ENCODE measurements around the gene DGCR6L.
"Not testable (repeated sequence)": the region's sequence is repeated elsewhere in the genome, so short reads cannot be mapped to it uniquely, and the experiment has no call there.

The DGCR6L gene

DNA sequence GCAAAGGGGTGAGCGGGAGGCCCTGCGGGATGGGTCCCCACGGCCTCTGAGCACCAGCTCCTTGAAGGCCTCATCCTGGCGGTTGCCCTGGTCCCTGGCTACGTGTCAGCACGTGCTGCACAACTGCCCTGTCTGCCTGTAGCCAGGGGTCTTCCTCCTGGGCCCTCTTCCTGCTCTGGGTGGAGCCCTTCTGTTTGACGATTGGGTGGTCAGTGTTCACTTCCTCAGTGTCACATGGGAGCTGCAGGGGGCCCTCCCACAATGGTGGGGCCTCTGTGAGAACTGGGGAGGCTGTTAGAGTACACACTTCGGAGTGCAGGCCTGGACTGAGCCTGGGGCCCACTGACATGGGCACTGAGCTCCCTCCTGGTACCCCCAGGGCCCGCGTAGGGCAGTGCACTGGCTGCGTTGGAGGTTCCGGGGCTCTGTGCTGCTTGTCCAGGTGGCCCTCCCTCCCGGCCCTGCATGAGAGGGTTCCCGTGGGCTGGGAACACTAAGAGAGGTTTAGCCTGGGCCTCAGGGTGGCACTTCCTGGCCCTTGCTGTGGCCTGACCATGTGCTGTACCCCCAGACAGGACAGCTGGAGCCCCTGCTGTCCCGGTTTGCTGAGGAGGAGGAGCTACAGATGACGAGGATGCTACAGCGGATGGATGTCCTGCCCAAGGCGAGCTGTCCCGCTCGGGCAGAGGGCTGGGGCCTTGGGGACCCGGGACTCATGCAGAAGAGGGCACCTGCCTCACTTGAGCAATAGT lies 13.8 kb downstream of the DGCR6L start:
- H3K9me3 ChIP-seq (ENCODE audit: control insufficient read depth in 1 of 2, low read length in 2 of 2), result no peaks in the 10 kb centered on the region

DNA sequence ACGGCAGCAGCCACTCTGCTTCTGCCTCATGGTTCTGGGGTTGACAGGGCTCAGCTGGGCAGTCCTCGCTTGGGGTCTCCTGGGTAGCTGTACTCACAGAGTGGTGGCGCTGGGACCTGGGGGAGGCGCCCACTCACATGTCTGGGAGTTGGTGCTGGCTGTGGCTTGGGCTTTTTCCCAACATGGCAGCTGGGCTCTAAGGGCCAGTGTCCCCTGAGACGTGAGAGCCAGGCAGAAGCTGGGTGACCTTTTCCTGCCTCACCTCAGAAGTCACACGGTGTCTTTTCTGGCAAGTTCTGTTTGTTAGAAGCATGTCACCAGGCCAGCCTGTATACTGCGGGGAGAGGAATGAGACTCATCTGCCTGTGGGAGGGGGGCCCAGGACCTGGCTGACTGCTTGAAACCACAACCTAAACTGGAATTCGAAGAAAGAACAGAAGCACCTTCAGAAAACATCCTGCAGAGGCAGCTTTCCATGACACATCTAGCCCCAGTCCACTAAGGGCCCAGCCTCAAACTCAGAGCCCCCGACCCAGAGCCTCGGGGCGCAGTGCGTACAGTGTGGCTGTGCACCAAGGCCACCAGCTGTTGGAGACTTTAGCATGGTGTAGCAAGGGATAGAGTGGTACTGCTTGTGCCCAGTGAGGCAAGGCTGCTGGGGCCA lies 14.5 kb downstream of the DGCR6L start:
- H3K4me1 ChIP-seq (ENCODE audit: control insufficient read depth in 1 of 2, insufficient read depth in 2 of 2, low read length in 2 of 2); H3K27ac ChIP-seq (ENCODE audit: low read length): not testable (repeated sequence)

More for the DNA sequence above, 13.8 kb downstream of the DGCR6L start:
- Histone ChIP-seq H3K36me3 (ENCODE audit: control insufficient read depth in 1 of 2, insufficient read depth in 2 of 2, low read length in 2 of 2) (no peaks in the 10 kb centered on the region), H3K4me3 (ENCODE audit: low read depth in 1 of 2, low read length in 2 of 2) (no peak overlapping the region), H3K27me3 (ENCODE audit: low read depth, low read length) (no peaks in the 10 kb centered on the region), H3K27ac (ENCODE audit: low read length) (no peak overlapping the region), H3K4me1 (ENCODE audit: control insufficient read depth in 1 of 2, insufficient read depth in 2 of 2, low read length in 2 of 2) (no peaks in the 10 kb centered on the region)

DNA sequence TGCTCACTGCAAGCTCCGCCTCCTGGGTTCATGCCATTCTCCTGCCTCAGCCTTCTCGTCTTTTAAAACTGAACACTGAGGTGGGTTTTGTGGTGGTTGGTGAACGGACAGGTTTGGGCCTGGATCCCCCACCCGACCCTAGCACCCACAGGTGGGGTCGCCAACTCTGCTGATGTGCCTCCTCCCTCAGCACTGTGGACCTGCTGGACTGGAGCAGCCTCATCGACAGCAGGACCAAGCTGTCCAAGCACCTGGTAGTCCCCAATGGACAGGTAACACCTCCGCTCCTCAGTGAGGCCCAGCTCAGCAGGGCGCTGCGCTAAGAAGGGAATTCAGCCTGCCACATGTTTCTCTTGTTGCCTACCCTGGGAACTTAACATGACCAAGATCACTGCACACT lies 15.2 kb downstream of the DGCR6L start:
- H3K4me1 ChIP-seq (ENCODE audit: control insufficient read depth in 1 of 2, insufficient read depth in 2 of 2, low read length in 2 of 2), result peaks cover 0 to 6% of the 10 kb centered on the region in 2 donors
- no peaks in the 10 kb centered on the region for H3K9me3 ChIP-seq (ENCODE audit: control insufficient read depth in 1 of 2, low read length in 2 of 2)
- no peaks in the 10 kb centered on the region for H3K27me3 ChIP-seq (ENCODE audit: low read depth, low read length)

More for the DNA sequence above, 14.5 kb downstream of the DGCR6L start:
- not testable (repeated sequence) for H3K4me3 ChIP-seq (ENCODE audit: low read depth in 1 of 2, low read length in 2 of 2); H3K9me3 ChIP-seq (ENCODE audit: control insufficient read depth in 1 of 2, low read length in 2 of 2); H3K27me3 ChIP-seq (ENCODE audit: low read depth, low read length); H3K36me3 ChIP-seq (ENCODE audit: control insufficient read depth in 1 of 2, insufficient read depth in 2 of 2, low read length in 2 of 2)

DNA sequence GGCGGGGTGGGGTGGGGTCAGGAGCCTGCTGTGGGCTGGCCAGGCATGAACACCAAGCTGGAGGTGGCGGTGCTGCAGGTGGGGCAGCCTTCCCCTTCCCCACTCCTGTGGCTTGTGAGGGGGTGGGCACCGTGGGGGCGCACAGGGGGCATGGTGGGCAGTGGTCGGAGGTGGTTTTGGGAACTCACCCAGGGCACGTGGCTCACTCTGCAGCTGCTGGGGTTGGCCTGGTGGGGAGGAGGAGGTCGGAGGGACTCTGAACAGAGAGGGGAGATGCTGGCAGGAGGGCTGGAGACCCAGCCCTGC lies 16.7 kb downstream of the DGCR6L start:
- not testable (repeated sequence) for H3K4me1 ChIP-seq (ENCODE audit: control insufficient read depth in 1 of 2, insufficient read depth in 2 of 2, low read length in 2 of 2); H3K4me3 ChIP-seq (ENCODE audit: low read depth in 1 of 2, low read length in 2 of 2); H3K27ac ChIP-seq (ENCODE audit: low read length); H3K9me3 ChIP-seq (ENCODE audit: control insufficient read depth in 1 of 2, low read length in 2 of 2); H3K36me3 ChIP-seq (ENCODE audit: control insufficient read depth in 1 of 2, insufficient read depth in 2 of 2, low read length in 2 of 2); H3K27me3 ChIP-seq (ENCODE audit: low read depth, low read length)

More for the DNA sequence above, 15.2 kb downstream of the DGCR6L start:
- H3K36me3 ChIP-seq (ENCODE audit: control insufficient read depth in 1 of 2, insufficient read depth in 2 of 2, low read length in 2 of 2), result no peaks in the 10 kb centered on the region
- no peak overlapping the region for H3K27ac ChIP-seq (ENCODE audit: low read length)
- no peak overlapping the region for H3K4me3 ChIP-seq (ENCODE audit: low read depth in 1 of 2, low read length in 2 of 2)

DNA sequence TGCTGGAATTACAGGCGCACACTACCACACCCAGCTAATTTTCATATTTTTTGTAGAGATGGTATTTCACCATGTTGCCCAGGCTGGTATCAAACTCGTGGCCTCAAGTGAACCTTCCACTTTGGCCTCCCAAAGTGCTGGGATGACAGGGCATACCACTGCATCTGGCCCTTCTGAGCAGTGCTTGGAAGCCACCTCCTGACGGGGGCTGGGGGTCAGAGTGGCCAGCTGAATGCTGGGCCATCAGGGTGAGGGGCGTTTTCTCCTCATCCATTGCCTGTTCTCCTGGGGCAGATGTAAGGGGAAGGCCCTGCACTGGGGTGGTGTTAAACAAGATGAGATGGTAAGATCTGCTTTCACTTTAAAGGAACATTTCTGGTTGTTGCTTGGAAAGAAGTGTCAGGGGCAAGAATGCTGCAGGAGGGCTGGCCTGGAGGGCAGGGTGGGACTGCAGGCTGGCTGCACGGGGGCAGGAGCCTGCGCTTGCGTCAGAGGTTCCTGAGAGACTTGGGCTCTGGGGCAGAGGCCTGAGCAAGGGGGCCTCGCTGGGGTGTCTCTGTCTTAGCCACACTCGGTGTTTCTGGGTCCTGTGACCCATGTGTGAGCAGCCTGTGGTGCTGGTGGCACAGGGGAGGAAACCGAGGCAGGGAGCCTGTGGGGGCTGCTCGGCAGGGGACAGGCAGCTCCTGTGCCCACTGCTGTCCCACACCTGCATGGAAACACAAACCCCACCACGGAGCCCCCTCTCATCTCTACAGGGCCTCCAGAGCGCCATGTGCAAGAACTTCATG lies 17.2 kb downstream of the DGCR6L start:
- Histone ChIP-seq H3K27me3 (ENCODE audit: low read depth, low read length) (no peaks in the 10 kb centered on the region), H3K4me1 (ENCODE audit: control insufficient read depth in 1 of 2, insufficient read depth in 2 of 2, low read length in 2 of 2) (peaks cover 0 to 9% of the 10 kb centered on the region in 2 donors), H3K9me3 (ENCODE audit: control insufficient read depth in 1 of 2, low read length in 2 of 2) (no peaks in the 10 kb centered on the region), H3K36me3 (ENCODE audit: control insufficient read depth in 1 of 2, insufficient read depth in 2 of 2, low read length in 2 of 2) (no peaks in the 10 kb centered on the region), H3K4me3 (ENCODE audit: low read depth in 1 of 2, low read length in 2 of 2) (no peak overlapping the region), H3K27ac (ENCODE audit: low read length) (no peak overlapping the region)

DNA sequence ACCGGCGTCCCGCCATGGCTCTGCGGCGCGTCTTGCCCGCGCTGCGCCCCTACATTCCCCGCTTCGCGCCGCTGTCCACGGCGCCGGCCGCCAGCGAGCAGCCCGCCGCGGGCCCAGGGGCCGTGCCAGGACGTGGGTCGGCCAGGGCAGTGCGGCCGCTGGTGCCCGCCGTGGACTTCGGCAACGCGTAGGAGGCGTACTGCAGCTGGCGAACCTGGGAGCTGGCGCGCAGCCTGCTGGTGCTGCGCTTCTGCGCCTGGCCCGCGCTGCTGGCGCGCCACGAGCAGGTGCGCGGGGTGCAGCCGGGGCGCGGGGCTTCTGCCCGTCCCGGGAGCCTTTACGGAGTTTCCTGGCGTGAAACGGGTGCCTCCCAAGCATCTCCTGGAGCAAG lies 20.1 kb downstream of the DGCR6L start:
- Histone ChIP-seq H3K36me3 (ENCODE audit: control insufficient read depth in 1 of 2, insufficient read depth in 2 of 2, low read length in 2 of 2) (no peaks in the 10 kb centered on the region), H3K9me3 (ENCODE audit: control insufficient read depth in 1 of 2, low read length in 2 of 2) (no peaks in the 10 kb centered on the region), H3K4me1 (ENCODE audit: control insufficient read depth in 1 of 2, insufficient read depth in 2 of 2, low read length in 2 of 2) (peaks cover 0 to 9% of the 10 kb centered on the region in 2 donors), H3K4me3 (ENCODE audit: low read depth in 1 of 2, low read length in 2 of 2) (peak overlapping the region in 1 of 2 donors; percentile 66), H3K27me3 (ENCODE audit: low read depth, low read length) (no peaks in the 10 kb centered on the region), H3K27ac (ENCODE audit: low read length) (no peak overlapping the region)

DNA sequence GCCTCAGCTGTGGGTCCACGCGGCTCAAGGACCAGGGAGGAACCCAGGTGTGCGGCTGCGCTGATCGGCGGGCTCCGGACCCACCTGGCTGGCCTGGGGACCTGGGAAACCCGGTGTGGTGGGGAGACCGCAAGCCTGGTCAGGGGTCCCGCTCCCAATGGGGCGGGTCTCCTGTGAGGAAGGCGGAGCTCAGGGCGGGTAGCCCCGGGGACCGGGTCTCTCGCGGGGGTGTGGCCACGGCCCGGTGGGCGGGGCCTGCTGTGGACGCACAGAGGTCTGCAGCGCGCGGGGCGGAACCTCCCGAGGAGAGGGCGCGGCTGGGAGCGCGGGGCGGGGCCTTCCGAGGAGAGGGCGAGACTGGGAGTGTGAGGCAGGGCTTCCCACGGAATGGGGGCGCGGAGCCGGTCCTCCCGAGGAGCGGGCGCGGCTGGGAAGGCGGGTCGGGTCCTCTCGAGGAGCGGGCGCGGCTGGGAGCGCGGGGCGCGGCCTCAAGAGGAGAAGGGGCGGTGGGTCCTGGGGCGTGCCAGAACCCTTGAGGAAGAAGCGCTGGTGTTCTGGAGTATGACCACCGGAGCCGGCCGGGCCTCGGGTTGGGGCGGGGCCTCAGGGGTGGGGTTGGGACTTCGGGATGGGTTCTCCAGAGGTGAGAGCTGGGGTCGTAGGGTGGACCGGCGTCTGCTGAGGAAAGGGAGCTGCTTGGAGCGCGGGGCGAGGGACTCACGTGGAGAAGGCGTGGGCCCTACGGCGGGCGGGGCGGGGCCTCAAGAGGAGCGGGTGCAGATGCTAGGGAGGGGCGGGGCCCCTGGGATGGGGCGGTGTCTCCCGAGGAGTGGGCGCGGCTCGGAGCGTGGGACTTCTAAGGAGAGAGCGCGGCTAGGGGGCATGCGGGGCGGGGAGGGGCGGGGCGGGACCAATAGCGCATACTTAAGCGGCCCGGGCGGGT lies 20.8 kb downstream of the DGCR6L start:
- no peaks in the 10 kb centered on the region for H3K9me3 ChIP-seq (ENCODE audit: control insufficient read depth in 1 of 2, low read length in 2 of 2)
- H3K4me1 ChIP-seq (ENCODE audit: control insufficient read depth in 1 of 2, insufficient read depth in 2 of 2, low read length in 2 of 2), result peaks cover 0 to 9% of the 10 kb centered on the region in 2 donors
- H3K4me3 ChIP-seq (ENCODE audit: low read depth in 1 of 2, low read length in 2 of 2), result peak overlapping the region; percentile 1 to 66
- no peaks in the 10 kb centered on the region for H3K27me3 ChIP-seq (ENCODE audit: low read depth, low read length)
- no peaks in the 10 kb centered on the region for H3K36me3 ChIP-seq (ENCODE audit: control insufficient read depth in 1 of 2, insufficient read depth in 2 of 2, low read length in 2 of 2)
- H3K27ac ChIP-seq (ENCODE audit: low read length), result no peak overlapping the region

DNA sequence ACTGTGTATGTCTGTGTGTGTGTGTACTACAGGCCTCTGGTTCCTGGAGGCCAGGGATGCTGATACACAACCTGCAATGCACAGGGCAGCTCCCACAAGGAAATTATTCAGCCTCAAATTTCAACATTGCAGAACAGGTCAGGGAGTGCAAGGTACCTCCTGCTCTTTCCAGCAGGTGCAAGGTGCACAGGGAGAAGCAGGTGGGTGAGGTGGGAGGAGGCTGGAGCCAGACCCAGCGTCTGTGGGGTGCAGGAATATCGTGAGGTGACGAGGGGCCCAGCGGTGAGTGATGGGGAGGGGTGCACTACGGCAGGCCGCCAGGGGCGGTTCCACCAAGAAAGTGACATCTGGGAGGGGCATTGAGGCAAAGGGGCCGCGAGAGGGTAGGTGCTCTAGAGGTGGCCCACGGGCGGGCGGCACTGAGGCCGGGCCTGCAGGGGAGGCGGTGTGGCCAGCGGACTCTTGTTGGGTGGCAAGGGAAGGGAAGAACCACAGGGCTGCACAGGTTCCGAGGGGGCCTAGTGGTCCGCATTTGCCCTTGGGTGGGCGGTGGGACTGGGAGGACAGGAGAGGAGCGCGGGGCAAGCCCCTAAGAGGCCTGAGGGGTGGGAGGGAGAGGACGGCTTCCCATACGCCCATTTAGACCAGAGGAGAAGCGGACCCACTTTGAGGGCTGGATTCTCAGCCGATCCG lies 21.6 kb downstream of the DGCR6L start:
- Histone ChIP-seq H3K9me3 (ENCODE audit: control insufficient read depth in 1 of 2, low read length in 2 of 2) (no peaks in the 10 kb centered on the region), H3K4me3 (ENCODE audit: low read depth in 1 of 2, low read length in 2 of 2) (peak overlapping the region; percentile 1 to 66), H3K27me3 (ENCODE audit: low read depth, low read length) (no peaks in the 10 kb centered on the region), H3K27ac (ENCODE audit: low read length) (no peak overlapping the region), H3K36me3 (ENCODE audit: control insufficient read depth in 1 of 2, insufficient read depth in 2 of 2, low read length in 2 of 2) (no peaks in the 10 kb centered on the region), H3K4me1 (ENCODE audit: control insufficient read depth in 1 of 2, insufficient read depth in 2 of 2, low read length in 2 of 2) (peaks cover 0 to 9% of the 10 kb centered on the region in 2 donors)

DNA sequence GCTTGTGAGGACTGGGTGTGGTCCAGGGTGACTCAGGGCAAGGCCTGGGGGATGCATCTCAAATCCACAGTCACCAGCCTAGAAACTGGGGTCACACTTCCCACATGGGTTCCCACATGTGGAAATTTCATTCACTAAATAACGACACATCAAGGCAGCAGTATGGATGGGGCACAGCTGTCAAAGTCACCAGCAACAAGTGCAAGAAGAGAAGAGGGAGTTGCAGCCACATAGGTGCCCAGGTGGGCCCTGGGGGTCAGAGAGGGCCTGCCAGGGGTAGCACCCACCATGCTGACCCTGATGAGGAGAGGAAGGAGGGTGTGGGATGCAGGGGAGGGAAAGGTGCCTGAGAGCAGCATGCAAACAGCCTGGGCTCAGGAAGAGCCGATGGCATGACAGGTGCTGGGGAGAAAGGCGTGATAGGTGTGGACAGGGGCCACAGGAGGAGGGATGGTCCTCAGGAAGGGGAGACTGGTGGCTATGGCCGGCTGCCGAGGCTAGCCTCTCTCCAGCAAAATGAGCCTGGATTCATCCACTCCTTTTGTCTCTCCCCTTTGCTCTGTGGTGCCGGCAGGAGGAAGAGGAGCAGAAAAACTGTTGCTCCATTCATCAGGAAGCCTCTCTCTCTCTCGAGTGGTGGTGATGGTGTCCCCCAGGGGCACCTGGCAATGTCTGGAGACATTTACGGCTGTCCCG lies 22.3 kb downstream of the DGCR6L start:
- Histone ChIP-seq H3K27ac (ENCODE audit: low read length) (no peak overlapping the region), H3K9me3 (ENCODE audit: control insufficient read depth in 1 of 2, low read length in 2 of 2) (no peaks in the 10 kb centered on the region), H3K4me1 (ENCODE audit: control insufficient read depth in 1 of 2, insufficient read depth in 2 of 2, low read length in 2 of 2) (peaks cover 0 to 9% of the 10 kb centered on the region in 2 donors), H3K36me3 (ENCODE audit: control insufficient read depth in 1 of 2, insufficient read depth in 2 of 2, low read length in 2 of 2) (no peaks in the 10 kb centered on the region), H3K27me3 (ENCODE audit: low read depth, low read length) (no peaks in the 10 kb centered on the region), H3K4me3 (ENCODE audit: low read depth in 1 of 2, low read length in 2 of 2) (no peak overlapping the region)

DNA sequence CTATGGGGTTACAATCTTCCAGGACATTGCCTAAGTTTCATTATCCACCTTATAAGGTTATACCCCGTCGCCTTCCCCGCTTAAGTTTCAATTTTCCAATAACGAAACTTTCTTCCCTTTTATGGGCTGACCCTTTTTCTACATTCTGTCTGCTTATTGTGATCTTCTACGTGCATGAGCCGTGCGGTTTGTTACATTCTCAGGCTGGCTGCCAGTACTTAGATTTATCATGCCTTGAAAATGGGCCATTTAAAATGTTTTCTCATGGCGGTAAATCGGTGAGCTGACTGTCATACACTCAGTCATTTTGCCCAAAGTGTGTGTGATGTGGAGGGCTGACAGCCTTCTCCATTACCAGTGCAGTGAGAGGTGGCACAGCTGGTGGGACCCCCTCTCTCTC lies 23.3 kb downstream of the DGCR6L start:
- Histone ChIP-seq H3K27ac (ENCODE audit: low read length) (no peak overlapping the region), H3K4me3 (ENCODE audit: low read depth in 1 of 2, low read length in 2 of 2) (no peak overlapping the region), H3K36me3 (ENCODE audit: control insufficient read depth in 1 of 2, insufficient read depth in 2 of 2, low read length in 2 of 2) (no peaks in the 10 kb centered on the region), H3K9me3 (ENCODE audit: control insufficient read depth in 1 of 2, low read length in 2 of 2) (no peaks in the 10 kb centered on the region), H3K27me3 (ENCODE audit: low read depth, low read length) (no peaks in the 10 kb centered on the region), H3K4me1 (ENCODE audit: control insufficient read depth in 1 of 2, insufficient read depth in 2 of 2, low read length in 2 of 2) (peaks cover 0 to 9% of the 10 kb centered on the region in 2 donors)

All from muscle layer of duodenum (tissue), 2 donors.